HL-60 (cell line): ENCODE data around the gene STK32B.

Experiments used
- CTCF ChIP-seq: IDR thresholded peaks from one replicate; pipeline ENCODE4 v1.5.1; 2011; ENCODE audit warnings: low read length, control low read depth, inconsistent platforms; ENCODE audit not compliant: insufficient read depth
- GABPA ChIP-seq: IDR thresholded peaks from 2 replicates; pipeline ENCODE4 v1.6.1; 2012; ENCODE audit warnings: low read depth

- TF ChIP-seq GABPA (no peak), CTCF (no peak)
Observed at GRCh38 chr4:5458676-5459075, 407.4 kb downstream of the STK32B start.
